Measurements from ENCODE around the gene DLD.
"Not testable (repeated sequence)": the region's sequence is repeated elsewhere in the genome, so short reads cannot be mapped to it uniquely, and the experiment has no call there.

DNA sequence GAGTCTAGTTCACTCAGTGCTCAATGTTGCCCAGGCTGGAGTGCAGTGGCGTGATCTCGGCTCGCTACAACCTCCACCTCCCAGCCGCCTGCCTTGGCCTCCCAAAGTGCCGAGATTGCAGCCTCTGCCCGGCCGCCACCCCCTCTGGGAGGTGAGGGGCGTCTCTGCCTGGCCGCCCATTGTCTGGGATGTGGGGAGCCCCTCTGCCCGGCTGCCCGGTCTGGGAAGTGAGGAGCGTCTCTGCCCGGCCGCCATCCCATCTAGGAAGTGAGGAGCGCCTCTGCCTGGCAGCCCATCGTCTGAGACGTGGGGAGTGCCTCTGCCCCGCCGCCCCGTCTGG, 43.2 kb upstream of the DLD start:
- not testable (repeated sequence) for TF ChIP-seq SUZ12 (IDR thresholded peaks at IDR 0.05; ENCODE audit: extremely low read depth, insufficient read depth, insufficient read length); ZNF274 (IDR thresholded peaks at IDR 0.05; ENCODE audit: low read depth, low read length)
